DMS153 treated with DMSO at 0.1 percent for 48 hours (cell line): ENCODE measurements around the gene MACC1.
"Not testable (repeated sequence)": the region's sequence is repeated elsewhere in the genome, so short reads cannot be mapped to it uniquely, and the experiment has no call there.

Experiments
- DNase-seq: peaks from one replicate; lab custom pipeline; 2025; ENCODE audit not compliant: unreplicated experiment; lab: John Stamatoyannopoulos, UW

Gene MACC1

GRCh38 chr7:20208651-20209307 is 8.4 kb downstream of the MACC1 start:
- no peak for DNase-seq

GRCh38 chr7:20207811-20208210 is 9.4 kb downstream of the MACC1 start:
- DNase-seq: not testable (repeated sequence)

GRCh38 chr7:20206104-20206896 is 10.9 kb downstream of the MACC1 start:
- no peak for DNase-seq

GRCh38 chr7:20203316-20203715 is 13.9 kb downstream of the MACC1 start:
- DNase-seq: no peak

- DNase-seq: no peak
Observed at GRCh38 chr7:20201380-20201779, 15.8 kb downstream of the MACC1 start.

GRCh38 chr7:20200971-20201370 is 16.2 kb downstream of the MACC1 start:
- DNase-seq: no peak

- no peak for DNase-seq
Observed at GRCh38 chr7:20200361-20200760, 16.8 kb downstream of the MACC1 start.

- peak; percentile 98 for DNase-seq
Observed at GRCh38 chr7:20199015-20199737, 18.0 kb downstream of the MACC1 start.

GRCh38 chr7:20198260-20198659 is 18.9 kb downstream of the MACC1 start:
- DNase-seq: peak; percentile 79

- peak; percentile 64 for DNase-seq
Observed at GRCh38 chr7:20197837-20198236, 19.3 kb downstream of the MACC1 start.

GRCh38 chr7:20197125-20197748 is 19.9 kb downstream of the MACC1 start:
- DNase-seq: no peak

GRCh38 chr7:20194343-20194995 is 22.7 kb downstream of the MACC1 start:
- peak; percentile 26 for DNase-seq

- DNase-seq: no peak
Observed at GRCh38 chr7:20193873-20194272, 23.3 kb downstream of the MACC1 start.

GRCh38 chr7:20193242-20193777 is 23.9 kb downstream of the MACC1 start:
- peak; percentile 19 for DNase-seq

GRCh38 chr7:20191391-20191869 is 25.8 kb downstream of the MACC1 start:
- peak; percentile 77 for DNase-seq

- DNase-seq: peak; percentile 77
Observed at GRCh38 chr7:20190560-20191390, 26.4 kb downstream of the MACC1 start.

- no peak for DNase-seq
Observed at GRCh38 chr7:20189852-20190251, 27.3 kb downstream of the MACC1 start.

- DNase-seq: no peak
Observed at GRCh38 chr7:20188567-20188966, 28.6 kb downstream of the MACC1 start.

- DNase-seq: not testable (repeated sequence)
Observed at GRCh38 chr7:20187850-20188249, 29.3 kb downstream of the MACC1 start.

GRCh38 chr7:20185988-20186387 is 31.2 kb downstream of the MACC1 start:
- no peak for DNase-seq
